HEK293 (cell line): Measurements from ENCODE around the gene KCTD15.

Experiments
- CTCF ChIA-PET: fragments of 350-600 bp; formaldehyde crosslinking; extraction: SDS; loops from one replicate; lab custom pipeline; 2021; ENCODE audit warnings: antibody characterized with exemption; lab: Yijun Ruan, JAX
- POLR2A ChIA-PET: fragments of 300-600 bp; formaldehyde crosslinking; extraction: SDS; loops from one replicate; lab custom pipeline; 2020; ENCODE audit warnings: antibody characterized with exemption, inconsistent platforms; lab: Yijun Ruan, JAX
- H3K27ac ChIP-seq: fragments of 200-500 bp; sonication (Bioruptor generic); 2 replicates; pipeline ENCODE4 v1.5.1; 2014; ENCODE audit warnings: low read depth, low read length, control low read depth, inconsistent platforms; ENCODE audit errors: extremely low read depth
- H3K36me3 ChIP-seq, 2 experiments: fragments of 200-500 bp in 1 of 2; sonication (Bioruptor generic) in 1 of 2; 1 replicate in 1 of 2; 2 replicates in 1 of 2; pipeline ENCODE4 v1.5.1; 2014 to 2017; ENCODE audit warnings: inconsistent platforms in 2 of 2, low read length in 2 of 2; ENCODE audit not compliant: control insufficient read depth in 2 of 2, insufficient read depth in 1 of 2
- H3K4me1 ChIP-seq: fragments of 200-500 bp; sonication (Bioruptor generic); 2 replicates; pipeline ENCODE4 v1.5.1; 2014; ENCODE audit warnings: mild to moderate bottlenecking, low read length, inconsistent platforms; ENCODE audit not compliant: control insufficient read depth, insufficient read depth
- H3K4me3 ChIP-seq: 2 replicates; pipeline ENCODE4 v1.5.1; 2011; ENCODE audit warnings: low read depth, mild to moderate bottlenecking, control low read depth, low read length, moderate library complexity
- H3K9me3 ChIP-seq: fragments of 200-500 bp; sonication (Bioruptor generic); 2 replicates; pipeline ENCODE4 v1.5.1; 2014; ENCODE audit warnings: low read depth, low read length, inconsistent platforms; ENCODE audit not compliant: control insufficient read depth, insufficient read depth
- AEBP2 ChIP-seq: fragments of 450-650 bp; formaldehyde crosslinking; IDR thresholded peaks from 2 replicates; pipeline ENCODE4 v1.5.1; 2016; ENCODE audit warnings: missing biosample characterization, missing genetic modification characterization, borderline replicate concordance
- BCL6B ChIP-seq: fragments of 450-650 bp; formaldehyde crosslinking; IDR thresholded peaks from 2 replicates; pipeline ENCODE4 v1.5.1; 2017; ENCODE audit warnings: missing biosample characterization, missing genetic modification characterization
- GFI1B ChIP-seq: fragments of 450-650 bp; formaldehyde crosslinking; IDR thresholded peaks from 2 replicates; pipeline ENCODE4 v1.5.1; 2016; ENCODE audit warnings: missing biosample characterization, missing genetic modification characterization
- PBX3 ChIP-seq: sonication (generic); formaldehyde crosslinking; IDR thresholded peaks from 2 replicates; pipeline ENCODE4 v1.8.1; 2022; ENCODE audit warnings: mild to moderate bottlenecking, moderate library complexity, missing genetic modification reagents
- PRDM1 ChIP-seq: fragments of 450-650 bp; formaldehyde crosslinking; IDR thresholded peaks from 2 replicates; pipeline ENCODE4; 2016; ENCODE audit warnings: missing biosample characterization, missing genetic modification characterization
- SP2 ChIP-seq: fragments of 450-650 bp; formaldehyde crosslinking; IDR thresholded peaks from 2 replicates; pipeline ENCODE4 v1.5.1; 2016; ENCODE audit warnings: missing biosample characterization, missing genetic modification characterization
- ZBTB20 ChIP-seq: fragments of 450-650 bp; formaldehyde crosslinking; IDR thresholded peaks from 2 replicates; pipeline ENCODE4 v1.5.1; 2016; ENCODE audit warnings: missing biosample characterization, missing genetic modification characterization
- ZBTB21 ChIP-seq: fragments of 450-650 bp; formaldehyde crosslinking; IDR thresholded peaks from 2 replicates; pipeline ENCODE4 v1.5.1; 2017; ENCODE audit warnings: missing biosample characterization, missing genetic modification characterization
- ZNF132 ChIP-seq: fragments of 450-650 bp; formaldehyde crosslinking; IDR thresholded peaks from 2 replicates; pipeline ENCODE4 v1.5.1; 2017; ENCODE audit warnings: missing biosample characterization, missing genetic modification characterization, borderline replicate concordance
- ZNF140 ChIP-seq: fragments of 450-650 bp; formaldehyde crosslinking; IDR thresholded peaks from 2 replicates; pipeline ENCODE4 v1.5.1; 2016; ENCODE audit warnings: missing biosample characterization, missing genetic modification characterization
- ZNF174 ChIP-seq: fragments of 450-650 bp; formaldehyde crosslinking; IDR thresholded peaks from 2 replicates; pipeline ENCODE4 v1.5.0; 2017; ENCODE audit warnings: missing biosample characterization, mild to moderate bottlenecking, missing genetic modification characterization
- ZNF211 ChIP-seq: fragments of 450-650 bp; formaldehyde crosslinking; IDR thresholded peaks from 2 replicates; pipeline ENCODE4 v1.5.1; 2016; ENCODE audit warnings: low read depth, missing biosample characterization, missing genetic modification characterization
- ZNF26 ChIP-seq: fragments of 450-650 bp; formaldehyde crosslinking; IDR thresholded peaks from 2 replicates; pipeline ENCODE4 v1.5.1; 2016; ENCODE audit warnings: missing biosample characterization, missing genetic modification characterization
- ZNF292 ChIP-seq: fragments of 450-650 bp; formaldehyde crosslinking; IDR thresholded peaks from 2 replicates; pipeline ENCODE4 v1.5.1; 2016; ENCODE audit warnings: low read depth, missing biosample characterization, missing genetic modification characterization, borderline replicate concordance
- ZNF366 ChIP-seq: fragments of 450-650 bp; formaldehyde crosslinking; conservative IDR thresholded peaks from 2 replicates; pipeline ENCODE4 v1.5.1; 2016; ENCODE audit warnings: missing biosample characterization, missing genetic modification characterization
- ZNF391 ChIP-seq: fragments of 450-650 bp; formaldehyde crosslinking; IDR thresholded peaks from 2 replicates; pipeline ENCODE4 v1.5.1; 2016; ENCODE audit warnings: low read depth, missing biosample characterization, missing genetic modification characterization, borderline replicate concordance
- ZNF549 ChIP-seq: fragments of 450-650 bp; IDR thresholded peaks from 2 replicates; pipeline ENCODE4 v1.5.1; 2018; ENCODE audit warnings: missing biosample characterization, missing genetic modification characterization, mild to moderate bottlenecking, inconsistent platforms, moderate library complexity
- ZNF645 ChIP-seq: fragments of 450-650 bp; formaldehyde crosslinking; IDR thresholded peaks from 2 replicates; pipeline ENCODE4; 2016; ENCODE audit warnings: missing biosample characterization, missing genetic modification characterization
- ZNF664 ChIP-seq: fragments of 450-650 bp; formaldehyde crosslinking; IDR thresholded peaks from 2 replicates; pipeline ENCODE4 v1.5.1; 2016; ENCODE audit warnings: missing biosample characterization, missing genetic modification characterization
- ZNF677 ChIP-seq: fragments of 450-650 bp; IDR thresholded peaks from 2 replicates; pipeline ENCODE4 v1.5.0; 2018; ENCODE audit warnings: missing biosample characterization, mild to moderate bottlenecking, missing genetic modification characterization, moderate library complexity
- ZNF704 ChIP-seq: fragments of 450-650 bp; formaldehyde crosslinking; IDR thresholded peaks from 2 replicates; pipeline ENCODE4 v1.5.1; 2016; ENCODE audit warnings: missing biosample characterization, missing genetic modification characterization
- TF ChIP-seq, protein P1 (sequence below): fragments of 450-650 bp; formaldehyde crosslinking; IDR thresholded peaks from 2 replicates; pipeline ENCODE4 v1.5.1; 2016; ENCODE audit warnings: missing biosample characterization, missing genetic modification characterization

The KCTD15 gene

GRCh38 chr19:33755099-33756035, 41.3 kb upstream of the KCTD15 start (continued):
- TF ChIP-seq ZNF26 (tag by site-specific recombination) (no peak), BCL6B (tag by site-specific recombination) (no peak), ZNF366 (tag by site-specific recombination) (no peak), ZNF704 (tag by site-specific recombination) (no peak)

- ChIA-PET CTCF (interaction anchor here (0.8 to 2.6 kb wide), 3 partner anchors 15 to 349 kb away, joined by 5 to 8 read pairs (median 6); no protein-coding TSS in a partner anchor), POLR2A (no interaction called here)
- 0 out of 2 replicates have a peak, but pooled peaks cover 2% of the 10 kb centered on the region for H3K4me1 ChIP-seq
- no peak overlapping the region for H3K4me3 ChIP-seq
- H3K9me3 ChIP-seq, result no peaks in the 10 kb centered on the region
- no peaks in the 10 kb centered on the region for H3K36me3 ChIP-seq
- TF ChIP-seq SP2 (tag by site-specific recombination) (no peak), ZBTB21 (tag by site-specific recombination) (no peak), ZNF211 (no peak), AEBP2 (tag by site-specific recombination) (no peak), PBX3 (CRISPR knock-in tag) (no peak), ZBTB20 (tag by site-specific recombination) (no peak), ZNF292 (tag by site-specific recombination) (no peak), ZNF391 (tag by site-specific recombination) (no peak), ZNF132 (no peak), ZNF174 (no peak), ZNF664 (tag by site-specific recombination) (no peak), ZNF677 (no peak), ZNF549 (tag by site-specific recombination) (no peak), ZNF140 (tag by site-specific recombination) (no peak), GFI1B (tag by site-specific recombination) (no peak), ZNF645 (tag by site-specific recombination) (no peak), PRDM1 (tag by site-specific recombination) (no peak)
- TF ChIP-seq, protein P1, sequence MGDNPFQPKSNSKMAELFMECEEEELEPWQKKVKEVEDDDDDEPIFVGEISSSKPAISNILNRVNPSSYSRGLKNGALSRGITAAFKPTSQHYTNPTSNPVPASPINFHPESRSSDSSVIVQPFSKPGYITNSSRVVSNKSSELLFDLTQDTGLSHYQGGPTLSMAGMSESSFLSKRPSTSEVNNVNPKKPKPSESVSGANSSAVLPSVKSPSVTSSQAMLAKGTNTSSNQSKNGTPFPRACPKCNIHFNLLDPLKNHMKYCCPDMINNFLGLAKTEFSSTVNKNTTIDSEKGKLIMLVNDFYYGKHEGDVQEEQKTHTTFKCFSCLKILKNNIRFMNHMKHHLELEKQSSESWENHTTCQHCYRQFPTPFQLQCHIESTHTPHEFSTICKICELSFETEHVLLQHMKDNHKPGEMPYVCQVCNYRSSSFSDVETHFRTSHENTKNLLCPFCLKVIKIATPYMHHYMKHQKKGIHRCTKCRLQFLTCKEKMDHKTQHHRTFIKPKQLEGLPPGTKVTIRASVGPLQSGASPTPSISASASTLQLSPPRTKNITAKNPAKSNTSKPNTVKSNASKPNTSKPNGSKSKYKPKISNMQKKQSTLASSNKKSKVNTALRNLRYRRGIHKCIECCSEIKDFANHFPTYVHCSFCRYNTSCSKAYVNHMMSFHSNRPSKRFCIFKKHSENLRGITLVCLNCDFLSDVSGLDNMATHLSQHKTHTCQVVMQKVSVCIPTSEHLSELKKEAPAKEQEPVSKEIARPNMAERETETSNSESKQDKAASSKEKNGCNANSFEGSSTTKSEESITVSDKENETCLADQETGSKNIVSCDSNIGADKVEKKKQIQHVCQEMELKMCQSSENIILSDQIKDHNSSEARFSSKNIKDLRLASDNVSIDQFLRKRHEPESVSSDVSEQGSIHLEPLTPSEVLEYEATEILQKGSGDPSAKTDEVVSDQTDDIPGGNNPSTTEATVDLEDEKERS (tag by site-specific recombination), result no peak
- H3K27ac ChIP-seq, result no peak overlapping the region
Measured at GRCh38 chr19:33756177-33756576, 40.5 kb upstream of the KCTD15 start.
